Stimulated activated CD4-positive, alpha-beta T cell treated with anti-CD3 and anti-CD28 coated beads, TNF-alpha, amount 100 ng/mL, for 1 hour (primary cell): ENCODE results near the gene NPC2.
A peak's percentile ranks its signal among the peaks of the same experiment; 100 is the strongest.

Experiments
- DNase-seq, 3 donors: peaks; one replicate each; pipeline ENCODE4 v3.0.0-alpha.2; 2020; ENCODE audit warnings: low read depth in 3 of 3, low spot score in 1 of 3

NPC2 gene

DNA sequence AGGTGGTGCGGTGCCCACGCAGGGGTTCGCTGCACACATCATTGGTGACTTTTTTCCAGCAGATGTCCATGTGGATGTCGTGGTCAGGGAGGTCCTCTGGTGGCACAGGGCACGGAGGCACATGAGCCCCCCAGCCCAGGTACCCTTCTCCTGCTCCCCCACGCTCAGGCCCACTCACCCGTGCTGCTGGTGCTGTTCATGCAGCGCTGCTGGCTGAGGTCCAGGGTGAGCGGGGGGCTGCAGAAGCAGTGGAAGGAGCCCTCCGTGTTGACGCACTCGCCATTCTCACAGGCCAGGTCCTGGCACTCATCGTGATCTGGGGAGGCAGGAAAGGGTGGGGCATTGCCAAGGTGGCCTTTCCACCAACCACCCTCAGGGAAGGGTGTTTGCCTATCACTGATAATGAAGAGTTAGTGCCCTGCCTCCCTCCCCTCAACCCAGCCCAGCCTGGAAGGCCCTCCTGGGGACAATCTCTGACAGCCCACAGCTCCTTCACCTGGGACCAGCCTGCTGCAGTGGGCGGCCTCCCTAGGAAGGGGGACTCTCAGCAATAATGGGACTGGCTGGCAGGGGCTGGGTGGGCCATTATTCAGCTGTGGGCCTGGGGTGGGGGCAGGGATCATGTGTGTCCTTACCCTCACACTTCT, 10.3 kb upstream of the NPC2 start:
- DNase-seq = no peak

- DNase-seq = no peak
Observed at GRCh38 chr14:74502236-74503019, 9.3 kb upstream of the NPC2 start.

- DNase-seq = no peak
Observed at GRCh38 chr14:74501691-74502090, 8.6 kb upstream of the NPC2 start.

DNA sequence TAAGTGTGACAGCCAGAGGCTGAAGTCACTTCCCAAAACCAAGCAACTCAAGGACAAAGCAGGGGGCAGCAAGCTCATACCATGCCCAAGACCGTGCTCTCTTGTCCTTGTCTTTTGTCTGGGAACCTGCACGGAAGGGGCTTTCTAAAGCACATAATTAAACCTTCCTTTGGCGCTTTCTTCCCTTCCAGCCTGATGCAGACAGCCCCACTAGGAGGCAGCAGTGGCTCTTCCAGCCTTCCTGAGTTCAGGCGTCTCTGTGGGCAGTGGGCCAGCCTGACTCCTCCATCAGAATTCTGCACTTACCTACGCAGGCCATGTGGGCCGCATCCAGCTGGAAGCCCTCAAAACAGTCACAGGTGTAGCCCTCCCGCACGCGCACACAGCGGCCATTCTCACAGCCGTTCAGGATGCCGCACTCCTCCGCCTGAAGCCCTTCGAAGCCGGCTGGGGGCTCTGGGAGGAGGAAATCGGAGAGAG, 8.1 kb upstream of the NPC2 start:
- DNase-seq = no peak

DNA sequence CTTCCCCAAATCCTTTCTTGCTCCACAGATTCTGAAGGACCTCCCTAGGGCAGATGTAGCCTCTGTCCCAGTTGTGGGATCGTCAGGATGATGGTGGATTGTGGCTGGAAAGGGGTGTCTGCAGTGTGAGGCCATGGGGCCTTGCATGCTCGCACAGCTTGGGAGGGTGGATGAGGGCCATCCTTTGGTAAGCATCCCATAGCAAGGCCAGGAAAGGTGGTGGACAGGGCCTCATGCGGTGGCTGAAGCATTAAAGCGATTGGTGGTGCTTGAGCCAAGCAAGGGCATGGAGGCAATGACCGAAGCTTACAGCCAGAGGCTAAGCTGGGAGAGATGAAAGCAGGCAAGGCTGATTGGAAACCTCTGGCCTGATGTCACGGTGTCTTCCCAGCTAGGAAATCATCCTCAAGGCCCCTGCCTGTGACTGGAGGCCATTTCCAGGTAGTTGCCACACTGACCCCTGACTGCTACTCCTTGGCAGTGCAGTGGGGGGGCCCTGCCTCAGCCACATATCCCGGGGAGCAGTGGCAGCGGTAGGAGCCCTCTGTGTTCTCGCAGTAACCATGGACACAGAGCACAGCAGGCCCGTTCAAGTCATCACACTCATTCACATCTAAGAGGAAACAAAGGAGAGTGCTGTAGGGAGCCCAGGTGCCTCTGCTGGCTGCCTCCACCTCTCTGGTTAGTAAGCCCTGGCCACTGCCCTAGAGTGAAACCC, 7.5 kb upstream of the NPC2 start:
- no peak for DNase-seq

GRCh38 chr14:74495356-74495755, 2.3 kb upstream of the NPC2 start:
- no peak for DNase-seq

- peak; percentile 98 to 99 (median 99) for DNase-seq
Observed at GRCh38 chr14:74493343-74494261, 497 bp upstream of the NPC2 start, which contains the start of gene ISCA2. ISCA2 (plus strand) TSS chr14:74493765; CDS start chr14:74493775, 10 bp downstream.

GRCh38 chr14:74491956-74492775, 939 bp downstream of the NPC2 start:
- no peak for DNase-seq

GRCh38 chr14:74490486-74490885, 2.6 kb downstream of the NPC2 start:
- DNase-seq = no peak

- DNase-seq = no peak
Observed at GRCh38 chr14:74488786-74489397, 4.2 kb downstream of the NPC2 start.

GRCh38 chr14:74486164-74486563, 6.9 kb downstream of the NPC2 start:
- no peak for DNase-seq

- DNase-seq = no peak
Observed at GRCh38 chr14:74483321-74483720, 9.8 kb downstream of the NPC2 start.

DNA sequence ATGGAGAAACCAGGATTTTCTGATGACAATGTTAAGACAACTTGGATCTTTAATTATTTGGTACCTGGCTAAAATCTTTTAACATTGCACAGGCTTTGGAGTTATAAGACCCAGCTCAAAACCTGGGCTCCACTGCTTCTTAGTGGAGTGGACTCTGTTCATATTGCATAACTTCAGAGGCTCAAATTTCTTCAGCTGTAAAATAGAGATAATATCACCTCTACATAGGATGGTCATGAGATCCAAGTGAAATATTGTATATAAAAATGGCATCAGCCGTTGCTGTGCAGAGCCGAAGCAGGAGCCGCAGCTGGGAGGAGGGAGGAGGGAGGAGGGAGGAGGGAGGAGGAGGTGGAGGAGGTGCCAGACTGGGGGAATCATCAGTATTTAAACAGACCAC, 10.5 kb downstream of the NPC2 start:
- no peak for DNase-seq

- DNase-seq = no peak
Observed at GRCh38 chr14:74480046-74480445, 13.1 kb downstream of the NPC2 start.

- no peak for DNase-seq
Observed at GRCh38 chr14:74478996-74479635, 14.0 kb downstream of the NPC2 start.

DNA sequence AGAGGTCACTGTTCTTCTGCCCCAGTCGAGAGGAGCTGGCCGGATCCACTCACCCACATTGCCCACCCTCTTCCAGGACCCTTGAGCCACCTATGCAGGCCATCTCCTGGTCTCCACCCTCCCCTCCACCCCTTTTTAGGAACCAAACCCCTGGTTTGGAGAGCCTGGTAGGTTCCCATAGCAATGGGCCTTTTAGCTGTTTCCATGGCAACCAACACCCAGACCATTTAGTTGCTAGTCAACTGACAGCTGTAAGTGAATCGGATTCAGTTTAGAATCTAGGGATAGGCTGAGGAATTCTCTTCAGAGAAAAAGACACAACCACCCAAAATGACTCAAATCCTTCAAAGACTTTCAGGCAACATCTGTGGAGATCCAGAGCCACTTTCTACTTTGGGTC, 16.5 kb downstream of the NPC2 start:
- no peak for DNase-seq

DNA sequence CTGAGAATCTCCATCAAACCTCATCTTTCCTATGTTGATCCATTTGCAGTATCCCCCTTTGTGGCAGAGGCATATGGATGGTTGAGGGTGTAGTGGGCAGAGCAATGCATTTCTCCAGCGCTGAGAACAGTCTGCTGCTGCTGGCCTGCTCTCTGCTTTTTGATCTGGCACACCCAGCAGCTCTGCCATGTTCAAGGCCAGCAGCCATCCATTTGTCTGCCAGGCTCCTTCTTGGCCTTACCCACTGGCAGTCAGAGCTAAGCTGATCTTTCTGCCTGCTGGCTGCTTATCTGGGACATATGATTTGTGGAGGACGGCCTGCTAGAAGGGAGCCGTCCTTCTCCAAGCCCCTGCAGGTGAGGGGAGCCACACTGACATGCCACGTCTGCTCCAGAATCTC, 17.0 kb downstream of the NPC2 start:
- DNase-seq = no peak

- DNase-seq = no peak
Observed at GRCh38 chr14:74475678-74476077, 17.4 kb downstream of the NPC2 start.

GRCh38 chr14:74474376-74474775, 18.7 kb downstream of the NPC2 start:
- DNase-seq = no peak
